ENCODE measurements around the gene PPP1R10. TPM values are rescaled to one million over a fixed set of nuclear protein-coding genes. Genes with fewer than 3 reads are reported as not detected.

The PPP1R10 gene
- total RNA-seq, 1 experiment from 2014 or later, result 44.5 TPM

GRCh38 chr6:30645989-30646388, 28.9 kb upstream of the PPP1R10 start:
- H3K79me2 ChIP-seq (ENCODE audit: low read length), result peaks cover 38% of the 10 kb centered on the region
- H3K9ac ChIP-seq (ENCODE audit: low read length), result no peak overlapping the region
- intact Hi-C loops (cut with micrococcal nuclease), result loop anchor here (2.0 kb wide), 1 partner anchor 75 kb away; the partner anchor contains the start of gene TUBB
- H3K4me3 ChIP-seq (ENCODE audit: low read length), result peak overlapping the region; percentile 47; the same call in 1 of the 2 replicates
- H3K9me2 ChIP-seq (replicated peaks; ENCODE audit: low read length), result no peaks in the 10 kb centered on the region
- no peak overlapping the region for H2AFZ ChIP-seq (ENCODE audit: low read length)
- no peaks in the 10 kb centered on the region for H3K27me3 ChIP-seq (ENCODE audit: low read length)
- DNase-seq (peak; percentile 8), ATAC-seq (no peak)
- TF ChIP-seq EZH2phosphoT487 (IDR thresholded peaks at IDR 0.05; ENCODE audit: borderline replicate concordance, low read length), result no peak
- no peak for TF ChIP-seq EZH2 (IDR thresholded peaks at IDR 0.05; ENCODE audit: low read length, unreplicated experiment)
- no peak for TF ChIP-seq CTCF (conservative IDR thresholded peaks at IDR 0.05; ENCODE audit: low read depth, low read length)
- H3K27ac ChIP-seq (ENCODE audit: low read length), result no peak overlapping the region
- no TSS peak for BruUV-seq (replicated peaks)
- ChIA-PET POLR2A (ENCODE audit: unreplicated experiment) (interaction anchor here (0.6 kb wide), 1 partner anchor 237 kb away, joined by 3 read pairs; no protein-coding TSS in a partner anchor), CTCF (no interaction called here)
- no peaks in the 10 kb centered on the region for H3F3A ChIP-seq (ENCODE audit: low read length, unreplicated experiment)
- H3K9me3 ChIP-seq (ENCODE audit: low read length), result no peaks in the 10 kb centered on the region
- H3K36me3 ChIP-seq (ENCODE audit: low read depth, low read length), result peaks cover 2% of the 10 kb centered on the region; the same call in 1 of the 2 replicates
- H4K20me1 ChIP-seq (ENCODE audit: low read length), result no peaks in the 10 kb centered on the region
- H3K4me1 ChIP-seq (ENCODE audit: insufficient read depth, low read length), result peaks cover 11% of the 10 kb centered on the region
- peak overlapping the region; percentile 82 for H3K4me2 ChIP-seq (ENCODE audit: low read length)

GRCh38 chr6:30644769-30645168, 27.7 kb upstream of the PPP1R10 start:
- Histone ChIP-seq H3K9ac (ENCODE audit: low read length) (no peak overlapping the region), H4K20me1 (ENCODE audit: low read length) (no peaks in the 10 kb centered on the region), H3K79me2 (ENCODE audit: low read length) (peaks cover 37% of the 10 kb centered on the region), H3K4me3 (ENCODE audit: low read length) (no peak overlapping the region), H3K27ac (ENCODE audit: low read length) (no peak overlapping the region), H3K4me2 (ENCODE audit: low read length) (no peak overlapping the region), H3K4me1 (ENCODE audit: insufficient read depth, low read length) (peaks cover 11% of the 10 kb centered on the region), H3K9me3 (ENCODE audit: low read length) (no peaks in the 10 kb centered on the region), H3F3A (ENCODE audit: low read length, unreplicated experiment) (no peaks in the 10 kb centered on the region), H2AFZ (ENCODE audit: low read length) (no peak overlapping the region), H3K36me3 (ENCODE audit: low read depth, low read length) (peaks cover 7% of the 10 kb centered on the region), H3K27me3 (ENCODE audit: low read length) (no peaks in the 10 kb centered on the region), H3K9me2 (replicated peaks; ENCODE audit: low read length) (no peaks in the 10 kb centered on the region)
- no peak for TF ChIP-seq EZH2 (IDR thresholded peaks at IDR 0.05; ENCODE audit: low read length, unreplicated experiment)
- no peak for TF ChIP-seq CTCF (conservative IDR thresholded peaks at IDR 0.05; ENCODE audit: low read depth, low read length)
- no peak for TF ChIP-seq EZH2phosphoT487 (IDR thresholded peaks at IDR 0.05; ENCODE audit: borderline replicate concordance, low read length)
- ChIA-PET CTCF (no interaction called here), POLR2A (ENCODE audit: unreplicated experiment) (no interaction called here)
- ATAC-seq (no peak), DNase-seq (no peak)
- intact Hi-C loops (cut with micrococcal nuclease), result no loop called here
- BruUV-seq (replicated peaks), result no TSS peak

GRCh38 chr6:30643656-30644055, 26.6 kb upstream of the PPP1R10 start:
- ATAC-seq, result no peak
- Histone ChIP-seq H2AFZ (ENCODE audit: low read length) (no peak overlapping the region), H3F3A (ENCODE audit: low read length, unreplicated experiment) (no peaks in the 10 kb centered on the region), H3K4me3 (ENCODE audit: low read length) (no peak overlapping the region), H3K27ac (ENCODE audit: low read length) (no peak overlapping the region), H3K36me3 (ENCODE audit: low read depth, low read length) (peaks cover 7% of the 10 kb centered on the region), H3K9ac (ENCODE audit: low read length) (no peak overlapping the region), H3K4me2 (ENCODE audit: low read length) (no peak overlapping the region), H4K20me1 (ENCODE audit: low read length) (no peaks in the 10 kb centered on the region), H3K79me2 (ENCODE audit: low read length) (peaks cover 26% of the 10 kb centered on the region), H3K9me3 (ENCODE audit: low read length) (no peaks in the 10 kb centered on the region), H3K4me1 (ENCODE audit: insufficient read depth, low read length) (peaks cover 11% of the 10 kb centered on the region), H3K27me3 (ENCODE audit: low read length) (no peaks in the 10 kb centered on the region), H3K9me2 (replicated peaks; ENCODE audit: low read length) (no peaks in the 10 kb centered on the region)
- BruUV-seq (replicated peaks), result no TSS peak
- DNase-seq, result no peak
- TF ChIP-seq CTCF (conservative IDR thresholded peaks at IDR 0.05; ENCODE audit: low read depth, low read length) (no peak), EZH2phosphoT487 (IDR thresholded peaks at IDR 0.05; ENCODE audit: borderline replicate concordance, low read length) (no peak), EZH2 (IDR thresholded peaks at IDR 0.05; ENCODE audit: low read length, unreplicated experiment) (no peak)
- intact Hi-C loops (cut with micrococcal nuclease), result no loop called here
- CTCF ChIA-PET, result no interaction called here
- POLR2A ChIA-PET (ENCODE audit: unreplicated experiment), result no interaction called here
